PC-3 (cell line): ENCODE results near the gene KDSR. TPM values are rescaled to one million over a fixed set of nuclear protein-coding genes. Genes with fewer than 3 reads are reported as not detected.

ENCODE experiments used
- ATAC-seq: fragments of 200-7000 bp; cut with Tn5 transposase; 2 replicates; pipeline ENCODE4 v1.9.1; 2020; ENCODE audit warnings: mild to moderate bottlenecking, moderate library complexity
- BruUV-seq: library from RNA; stranded (reverse); fragments of 400-500 nt; replicated peaks from 2 replicates; lab custom pipeline; 2021; lab: Mats Ljungman, UMichigan
- CTCF ChIA-PET: fragments of 300-600 bp; sonication (Branson Sonifier 250); formaldehyde crosslinking; loops from one replicate; lab custom pipeline; 2022; ENCODE audit warnings: antibody characterized with exemption; lab: Charles Lee
- POLR2A ChIA-PET: fragments of 300-600 bp; sonication (Branson Sonifier 250); formaldehyde crosslinking; loops from one replicate; lab custom pipeline; 2022; ENCODE audit warnings: antibody characterized with exemption; ENCODE audit not compliant: unreplicated experiment; lab: Charles Lee
- DNase-seq: peaks from one replicate; pipeline ENCODE4 v3.0.0-alpha.2; 2015
- H2AFZ ChIP-seq: fragments of 300-600 bp; sonication (generic); 2 replicates; pipeline ENCODE4 v1.6.0; 2016; ENCODE audit warnings: antibody characterized with exemption, low read length
- H3F3A ChIP-seq: fragments of 300-600 bp; sonication (generic); one replicate; pipeline ENCODE4 v1.6.0; 2017; ENCODE audit warnings: antibody characterized with exemption, low read length, control low read depth, mild to moderate bottlenecking; ENCODE audit not compliant: unreplicated experiment
- H3K27ac ChIP-seq: fragments of 300-600 bp; sonication (generic); 2 replicates; pipeline ENCODE4 v1.5.1; 2016; ENCODE audit warnings: mild to moderate bottlenecking, low read length
- H3K27me3 ChIP-seq: fragments of 300-600 bp; sonication (generic); 2 replicates; pipeline ENCODE4 v1.6.1; 2016; ENCODE audit warnings: low read length, mixed read lengths
- H3K36me3 ChIP-seq: fragments of 300-600 bp; sonication (generic); 2 replicates; pipeline ENCODE4 v1.6.1; 2016; ENCODE audit warnings: low read depth, mixed run types, low read length, mixed read lengths
- H3K4me1 ChIP-seq: fragments of 300-600 bp; sonication (generic); 2 replicates; pipeline ENCODE4 v1.5.1; 2016; ENCODE audit warnings: low read length; ENCODE audit not compliant: insufficient read depth
- H3K4me2 ChIP-seq: fragments of 300-600 bp; sonication (generic); 2 replicates; pipeline ENCODE4 v1.6.0; 2016; ENCODE audit warnings: low read length
- H3K4me3 ChIP-seq: fragments of 300-600 bp; sonication (generic); 2 replicates; pipeline ENCODE4 v1.5.1; 2016; ENCODE audit warnings: mild to moderate bottlenecking, low read length, mixed read lengths
- H3K79me2 ChIP-seq: fragments of 300-600 bp; sonication (generic); 2 replicates; pipeline ENCODE4 v1.6.1; 2017; ENCODE audit warnings: low read length, mixed read lengths
- H3K9ac ChIP-seq: fragments of 300-600 bp; sonication (generic); 2 replicates; pipeline ENCODE4 v1.6.0; 2016; ENCODE audit warnings: mild to moderate bottlenecking, low read length
- H3K9me2 ChIP-seq: fragments of 300-600 bp; sonication (generic); replicated peaks from 2 replicates; pipeline ENCODE4 v1.6.1; 2016; ENCODE audit warnings: mixed run types, low read length, mixed read lengths
- H3K9me3 ChIP-seq: fragments of 300-600 bp; sonication (generic); 2 replicates; pipeline ENCODE4 v1.6.1; 2016; ENCODE audit warnings: low read length, mixed read lengths
- H4K20me1 ChIP-seq: fragments of 300-600 bp; sonication (generic); 2 replicates; pipeline ENCODE4 v1.6.1; 2016; ENCODE audit warnings: low read length, mixed read lengths
- CTCF ChIP-seq: fragments of 300-600 bp; sonication (generic); conservative IDR thresholded peaks from 2 replicates; pipeline ENCODE4 v1.5.1; 2017; ENCODE audit warnings: antibody characterized with exemption, low read depth, mild to moderate bottlenecking, low read length
- EZH2 ChIP-seq: fragments of 300-600 bp; sonication (generic); IDR thresholded peaks from one replicate; pipeline ENCODE4 v1.6.1; 2017; ENCODE audit warnings: antibody characterized with exemption, mild to moderate bottlenecking, low read length; ENCODE audit not compliant: unreplicated experiment
- EZH2phosphoT487 ChIP-seq: fragments of 300-600 bp; sonication (generic); IDR thresholded peaks from 2 replicates; pipeline ENCODE4 v1.6.1; 2018; ENCODE audit warnings: mild to moderate bottlenecking, antibody characterized with exemption, low read length, borderline replicate concordance
- intact Hi-C: fragments of 100-400 bp; cut with micrococcal nuclease; formaldehyde crosslinking; loops from 2 replicates; pipeline ENCODE4 v1.9.0; 2023
- total RNA-seq: library from RNA; depleted of rRNA; stranded (reverse); fragments of >200 nt; gene quantifications from 2 replicates; pipeline ENCODE4 v1.2.3, GENCODE V29; 2014

Gene KDSR
- total RNA-seq, 1 experiment from 2014 or later, result 16.1 TPM

GRCh38 chr18:63350230-63350629 lies 16.8 kb downstream of the KDSR start:
- POLR2A ChIA-PET, result no interaction called here
- Histone ChIP-seq H3K36me3 (peaks cover 25% of the 10 kb centered on the region), H3K9me2 (no peaks in the 10 kb centered on the region)

GRCh38 chr18:63348508-63349136 lies 18.4 kb downstream of the KDSR start:
- intact Hi-C loops, result no loop called here

More at GRCh38 chr18:63350230-63350629, 16.8 kb downstream of the KDSR start:
- Histone ChIP-seq H3K27ac (no peak overlapping the region), H3K4me1 (no peaks in the 10 kb centered on the region), H3K9me3 (no peaks in the 10 kb centered on the region), H3K9ac (no peak overlapping the region), H4K20me1 (no peaks in the 10 kb centered on the region), H3K27me3 (no peaks in the 10 kb centered on the region), H3F3A (no peaks in the 10 kb centered on the region), H3K4me2 (no peak overlapping the region), H3K79me2 (no peaks in the 10 kb centered on the region), H2AFZ (no peak overlapping the region), H3K4me3 (no peak overlapping the region)
- no TSS peak for BruUV-seq
- DNase-seq, result no peak
- intact Hi-C loops, result no loop called here
- ATAC-seq, result no peak
- CTCF ChIA-PET, result no interaction called here
- TF ChIP-seq CTCF (no peak), EZH2phosphoT487 (no peak), EZH2 (no peak)

More at GRCh38 chr18:63348508-63349136, 18.4 kb downstream of the KDSR start:
- Histone ChIP-seq H3F3A (no peaks in the 10 kb centered on the region), H3K79me2 (no peaks in the 10 kb centered on the region), H2AFZ (no peak overlapping the region), H3K4me1 (no peaks in the 10 kb centered on the region), H3K27ac (no peak overlapping the region), H3K9me3 (no peaks in the 10 kb centered on the region), H4K20me1 (no peaks in the 10 kb centered on the region), H3K9ac (no peak overlapping the region), H3K4me2 (no peak overlapping the region), H3K36me3 (peaks cover 20% of the 10 kb centered on the region), H3K27me3 (no peaks in the 10 kb centered on the region), H3K4me3 (no peak overlapping the region), H3K9me2 (no peaks in the 10 kb centered on the region)
- CTCF ChIA-PET, result interaction anchor here (0.8 kb wide), 1 partner anchor 91 kb away, joined by 3 read pairs; no protein-coding TSS in a partner anchor
- DNase-seq (no peak), ATAC-seq (no peak)
- no TSS peak for BruUV-seq
- no peak for TF ChIP-seq CTCF
- no peak for TF ChIP-seq EZH2phosphoT487
- no peak for TF ChIP-seq EZH2
- POLR2A ChIA-PET, result no interaction called here
